IMR-90 (cell line): ENCODE results near the gene FUT6. TPM values are rescaled to one million over a fixed set of nuclear protein-coding genes. Genes with fewer than 3 reads are reported as not detected.

Source experiments
- ATAC-seq: fragments of 200-7000 bp; cut with Tn5 transposase; 2 replicates; pipeline ENCODE4 v1.9.1; 2020; ENCODE audit warnings: low read depth, mild to moderate bottlenecking, moderate library complexity
- BruUV-seq: library from RNA; stranded (reverse); fragments of 400-500 nt; replicated peaks from 2 replicates; lab custom pipeline; 2021; lab: Mats Ljungman, UMichigan
- CTCF ChIA-PET: fragments of 300-600 bp; formaldehyde crosslinking; extraction: SDS; loops from one replicate; lab custom pipeline; 2021; ENCODE audit warnings: antibody characterized with exemption; lab: Yijun Ruan, JAX
- POLR2A ChIA-PET: fragments of 300-600 bp; sonication (Branson Sonifier 250); formaldehyde crosslinking; loops from one replicate; lab custom pipeline; 2022; ENCODE audit warnings: antibody characterized with exemption; ENCODE audit not compliant: unreplicated experiment; lab: Charles Lee
- DNase-seq: peaks from one replicate; pipeline ENCODE4 v3.0.0; 2013
- H2AFZ ChIP-seq: replicated peaks from 2 replicates; pipeline ENCODE3; 2013; ENCODE audit warnings: low read length, mild to moderate bottlenecking; ENCODE audit not compliant: poor library complexity
- H2AK5ac ChIP-seq: 2 replicates; pipeline ENCODE4 v1.6.1; 2013; ENCODE audit warnings: low read depth, low read length, inconsistent platforms
- H2AK9ac ChIP-seq: replicated peaks from 2 replicates; pipeline ENCODE3; 2013; ENCODE audit warnings: mild to moderate bottlenecking, low read depth, low read length, moderate library complexity; ENCODE audit not compliant: poor library complexity
- H2BK120ac ChIP-seq: 2 replicates; pipeline ENCODE4 v1.6.1; 2013; ENCODE audit warnings: low read depth, low read length, inconsistent platforms
- H2BK15ac ChIP-seq: 3 replicates; pipeline ENCODE4 v1.6.1; 2013; ENCODE audit warnings: low read depth, low read length, inconsistent platforms
- H2BK20ac ChIP-seq: 2 replicates; pipeline ENCODE4 v1.6.1; 2013; ENCODE audit warnings: low read depth, mild to moderate bottlenecking, inconsistent platforms, low read length, moderate library complexity
- H2BK5ac ChIP-seq: 2 replicates; pipeline ENCODE4 v1.6.1; 2013; ENCODE audit warnings: mild to moderate bottlenecking, low read depth, low read length, inconsistent platforms; ENCODE audit not compliant: poor library complexity, severe bottlenecking
- H3K14ac ChIP-seq: replicated peaks from 2 replicates; pipeline ENCODE4 v1.6.1; 2013; ENCODE audit warnings: low read depth, low read length, inconsistent platforms
- H3K18ac ChIP-seq: 2 replicates; pipeline ENCODE4 v1.6.1; 2013; ENCODE audit warnings: low read depth, low read length, control low read depth
- H3K23ac ChIP-seq: 2 replicates; pipeline ENCODE4 v1.6.1; 2013; ENCODE audit warnings: low read depth, low read length, inconsistent platforms
- H3K27ac ChIP-seq: 2 replicates; pipeline ENCODE4 v1.5.1; 2013; ENCODE audit warnings: mild to moderate bottlenecking, control low read depth, low read length; ENCODE audit not compliant: insufficient read depth
- H3K27me3 ChIP-seq: 2 replicates; pipeline ENCODE4 v1.6.1; 2013; ENCODE audit warnings: low read length; ENCODE audit not compliant: control insufficient read depth, insufficient read depth
- H3K36me3 ChIP-seq: 2 replicates; pipeline ENCODE4 v1.6.1; 2013; ENCODE audit warnings: low read length, mixed read lengths; ENCODE audit not compliant: control insufficient read depth, insufficient read depth
- H3K4ac ChIP-seq: 2 replicates; pipeline ENCODE4 v1.6.1; 2013; ENCODE audit warnings: low read depth, low read length, inconsistent platforms
- H3K4me1 ChIP-seq: 2 replicates; pipeline ENCODE4 v1.6.1; 2013; ENCODE audit warnings: low read length, mixed read lengths; ENCODE audit not compliant: control insufficient read depth, insufficient read depth
- H3K4me2 ChIP-seq: 2 replicates; pipeline ENCODE4 v1.6.1; 2013; ENCODE audit warnings: low read depth, mild to moderate bottlenecking, control low read depth, low read length, moderate library complexity
- H3K4me3 ChIP-seq: 2 replicates; pipeline ENCODE4 v1.5.1; 2013; ENCODE audit warnings: low read depth, mild to moderate bottlenecking, control low read depth, low read length, moderate library complexity; ENCODE audit not compliant: insufficient read depth
- H3K56ac ChIP-seq: 2 replicates; pipeline ENCODE4 v1.6.1; 2013; ENCODE audit warnings: low read length, inconsistent platforms; ENCODE audit not compliant: insufficient read depth; ENCODE audit errors: extremely low read depth
- H3K79me1 ChIP-seq, 2 experiments: 2 replicates each; pipeline ENCODE4 v1.6.1; 2013; ENCODE audit warnings: low read length in 2 of 2, inconsistent platforms in 1 of 2, low read depth in 1 of 2
- H3K9ac ChIP-seq: 2 replicates; pipeline ENCODE4 v1.6.1; 2013; ENCODE audit warnings: low read depth, low read length, control low read depth
- H3K9me1 ChIP-seq: 2 replicates; pipeline ENCODE4 v1.6.1; 2013; ENCODE audit warnings: low read length, inconsistent platforms; ENCODE audit not compliant: insufficient read depth
- H3K9me3 ChIP-seq: 2 replicates; pipeline ENCODE4 v1.6.1; 2013; ENCODE audit warnings: low read length; ENCODE audit not compliant: control insufficient read depth, insufficient read depth
- H4K20me1 ChIP-seq: 2 replicates; pipeline ENCODE4 v1.6.1; 2013; ENCODE audit warnings: low read length, inconsistent platforms; ENCODE audit not compliant: insufficient read depth
- H4K5ac ChIP-seq: 2 replicates; pipeline ENCODE4 v1.6.1; 2013; ENCODE audit warnings: mild to moderate bottlenecking, low read depth, low read length, control low read depth
- H4K8ac ChIP-seq, 2 experiments: 2 replicates each; pipeline ENCODE4 v1.6.1; 2013; ENCODE audit warnings: low read depth in 2 of 2, low read length in 2 of 2, control low read depth in 1 of 2, inconsistent platforms in 1 of 2
- H4K91ac ChIP-seq: 2 replicates; pipeline ENCODE4 v1.6.1; 2013; ENCODE audit warnings: low read depth, low read length, inconsistent platforms; ENCODE audit not compliant: insufficient read depth
- NFE2L2 ChIP-seq: fragments of 150-350 bp; IDR thresholded peaks from 2 replicates; pipeline ENCODE4 v1.6.1; 2016; ENCODE audit warnings: low read depth, mild to moderate bottlenecking, low read length
- RAD21 ChIP-seq: IDR thresholded peaks from 2 replicates; pipeline ENCODE4 v1.6.1; 2012; ENCODE audit warnings: low read length, improper control_type of control experiment
- WGBS, 2 experiments: methylation state at CpG; one replicate each; pipeline versions ENCODE4 v1.1.5 to v1.1.7; 2013; ENCODE audit warnings: missing lambda C conversion rate in 2 of 2; ENCODE audit not compliant: insufficient read length in 1 of 2; ENCODE audit errors: extremely low coverage in 2 of 2; 5-methylcytosine and 5-hydroxymethylcytosine counted together
- dilution Hi-C: fragments of 300-500 bp; cut with HindIII; formaldehyde crosslinking; loops from one replicate; pipeline ENCODE4 v1.14.3; 2018; ENCODE audit warnings: low sequenced_read_pairs; ENCODE audit not compliant: unreplicated experiment
- in situ Hi-C: fragments of 300-500 bp; cut with MboI; formaldehyde crosslinking; loops from 3 replicates; pipeline ENCODE4 v1.14.3; 2019; ENCODE audit warnings: low sequenced_read_pairs, inconsistent platforms, mixed read lengths
- intact Hi-C: fragments of 100-400 bp; cut with micrococcal nuclease; formaldehyde crosslinking; loops from 2 replicates; pipeline ENCODE4 v1.10.0; 2022
- polyA plus RNA-seq, 3 experiments: library from polyadenylated mRNA; depleted of rRNA; stranded (reverse); fragments of >200 nt; gene quantifications; 2 replicates each; pipeline ENCODE4 v1.2.3, GENCODE V29; 2012; ENCODE audit warnings: low replicate concordance in 1 of 3
- total RNA-seq: library from RNA; depleted of rRNA; stranded (reverse); fragments of >200 nt; gene quantifications from 2 replicates; pipeline ENCODE4 v1.2.3, GENCODE V29; 2012

FUT6 gene
- total and polyA plus RNA-seq, 2 of the 4 experiments (the other 2 are of a cell fraction), result not detected

DNA sequence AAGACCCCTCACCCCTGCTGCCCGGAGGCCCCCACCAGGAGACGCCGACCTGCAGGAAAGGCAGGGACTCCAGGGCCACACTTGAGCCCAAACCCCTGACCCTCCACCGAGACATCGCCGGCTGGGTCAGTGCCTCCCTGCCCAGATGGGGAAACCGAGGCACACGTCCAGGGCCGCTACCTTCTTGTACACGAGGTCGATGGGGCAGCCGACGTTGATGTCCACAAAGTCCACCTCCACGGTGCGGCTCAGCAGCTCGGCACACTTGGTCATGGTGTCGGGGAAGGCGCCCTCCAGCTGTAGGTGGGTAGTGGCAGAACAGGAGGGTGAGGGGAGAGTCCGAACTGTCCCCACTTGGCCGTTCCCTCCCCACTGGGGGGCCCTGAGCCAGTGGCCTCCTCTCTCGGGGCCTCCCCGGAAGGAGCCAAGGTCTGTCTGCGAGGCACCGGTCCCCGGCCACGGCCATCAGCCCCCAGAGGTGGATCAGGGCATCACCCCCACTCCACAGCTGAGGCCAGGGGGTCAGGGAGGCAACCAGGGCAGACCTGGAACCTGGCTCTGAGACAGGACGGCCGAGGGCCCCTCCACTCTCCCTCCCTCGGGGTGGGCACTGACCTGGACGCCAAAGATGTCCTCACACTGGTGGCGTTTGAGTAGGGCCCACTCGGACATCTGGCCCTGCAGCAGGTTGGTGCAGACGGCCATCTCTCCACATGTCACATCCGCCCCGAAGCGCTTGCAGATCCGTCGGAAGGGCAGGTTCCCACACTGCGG, 51.9 kb downstream of the FUT6 start:
- in situ Hi-C loops (no loop called here), intact Hi-C loops (no loop called here), dilution Hi-C loops (no loop called here)
- Histone ChIP-seq H4K91ac (no peak overlapping the region), H3K4me2 (no peak overlapping the region), H3K79me1 (peaks cover 0 to 11% of the 10 kb centered on the region in 2 experiments; a peak in 2 of 4 replicates), H2BK20ac (no peak overlapping the region), H3K27me3 (no peaks in the 10 kb centered on the region), H3K36me3 (peaks cover 47% of the 10 kb centered on the region), H4K5ac (no peak overlapping the region), H3K27ac (no peak overlapping the region), H2AFZ (no peak overlapping the region), H4K20me1 (peaks cover 7% of the 10 kb centered on the region), H3K14ac (no peak overlapping the region), H3K4me1 (0 out of 2 replicates have a peak, but pooled peaks cover 2% of the 10 kb centered on the region), H3K9me3 (no peaks in the 10 kb centered on the region), H3K9ac (no peak overlapping the region), H2BK5ac (no peak overlapping the region), H2AK5ac (no peak overlapping the region), H3K4me3 (no peak overlapping the region), H3K56ac (no peak overlapping the region), H3K9me1 (0 out of 2 replicates have a peak, but pooled peaks cover 3% of the 10 kb centered on the region), H3K18ac (no peak overlapping the region), H2BK120ac (no peak overlapping the region), H3K4ac (no peak overlapping the region), H2BK15ac (no peak overlapping the region), H4K8ac (no peak overlapping the region), H3K23ac (no peak overlapping the region), H2AK9ac (no peak overlapping the region)
- POLR2A ChIA-PET, result no interaction called here
- no TSS peak for BruUV-seq
- TF ChIP-seq RAD21 (no peak), NFE2L2 (no peak)
- ATAC-seq (no peak), DNase-seq (no peak)
- WGBS, 2 experiments, result 91% methylated on average over 19 of the region's 39 CpGs; no CpG with 5 or more reads in 1 of the 2 experiments
- CTCF ChIA-PET, result no interaction called here
